ENCODE measurements around the gene POLR3H.
A peak's percentile ranks its signal among the peaks of the same experiment; 100 is the strongest.
"Not testable (repeated sequence)": the region's sequence is repeated elsewhere in the genome, so short reads cannot be mapped to it uniquely, and the experiment has no call there.

The POLR3H gene

GRCh38 chr22:41543854-41544670, at the start of gene POLR3H:
Gene POLR3H (minus strand): TSS chr22:41544470. CDS start chr22:41544101, 369 bp downstream.
- DNase-seq (ENCODE audit: low spot score) = peak; percentile 99

GRCh38 chr22:41593336-41593960, 49.2 kb upstream of the POLR3H start:
- DNase-seq (ENCODE audit: low spot score) = not testable (repeated sequence)

GRCh38 chr22:41589391-41590241, 45.3 kb upstream of the POLR3H start, which contains the start of gene PMM1:
Gene PMM1 (minus strand): TSS chr22:41589840. CDS start chr22:41589805, 35 bp downstream.
- DNase-seq (ENCODE audit: low spot score) = peak; percentile 99

GRCh38 chr22:41587347-41587723, 43.1 kb upstream of the POLR3H start:
- no peak for DNase-seq (ENCODE audit: low spot score)

GRCh38 chr22:41585898-41586297, 41.6 kb upstream of the POLR3H start:
- no peak for DNase-seq (ENCODE audit: low spot score)

- DNase-seq (ENCODE audit: low spot score) = no peak
Observed at GRCh38 chr22:41584881-41585280, 40.6 kb upstream of the POLR3H start.

- no peak for DNase-seq (ENCODE audit: low spot score)
Observed at GRCh38 chr22:41582694-41583093, 38.4 kb upstream of the POLR3H start.

GRCh38 chr22:41579997-41580355, 35.7 kb upstream of the POLR3H start:
- DNase-seq (ENCODE audit: low spot score) = no peak

GRCh38 chr22:41579297-41579996, 35.2 kb upstream of the POLR3H start:
- no peak for DNase-seq (ENCODE audit: low spot score)

- no peak for DNase-seq (ENCODE audit: low spot score)
Observed at GRCh38 chr22:41578818-41579217, 34.5 kb upstream of the POLR3H start.

- DNase-seq (ENCODE audit: low spot score) = no peak
Observed at GRCh38 chr22:41578114-41578513, 33.8 kb upstream of the POLR3H start.

GRCh38 chr22:41576877-41577276, 32.6 kb upstream of the POLR3H start:
- peak; percentile 88 for DNase-seq (ENCODE audit: low spot score)

GRCh38 chr22:41575533-41575932, 31.3 kb upstream of the POLR3H start:
- no peak for DNase-seq (ENCODE audit: low spot score)

GRCh38 chr22:41574847-41575381, 30.6 kb upstream of the POLR3H start:
- peak; percentile 59 for DNase-seq (ENCODE audit: low spot score)

GRCh38 chr22:41573677-41574076, 29.4 kb upstream of the POLR3H start:
- no peak for DNase-seq (ENCODE audit: low spot score)

- DNase-seq (ENCODE audit: low spot score) = not testable (repeated sequence)
Observed at GRCh38 chr22:41572305-41572704, 28.0 kb upstream of the POLR3H start.

- DNase-seq (ENCODE audit: low spot score) = no peak
Observed at GRCh38 chr22:41571786-41572185, 27.5 kb upstream of the POLR3H start.

- DNase-seq (ENCODE audit: low spot score) = no peak
Observed at GRCh38 chr22:41570221-41570620, 26.0 kb upstream of the POLR3H start.

GRCh38 chr22:41568811-41569210, 24.5 kb upstream of the POLR3H start:
- DNase-seq (ENCODE audit: low spot score) = no peak

- no peak for DNase-seq (ENCODE audit: low spot score)
Observed at GRCh38 chr22:41567512-41567768, 23.2 kb upstream of the POLR3H start.

GRCh38 chr22:41565403-41566054, 21.3 kb upstream of the POLR3H start:
- DNase-seq (ENCODE audit: low spot score) = peak; percentile 92
